Measurements from ENCODE around the gene ITCH. TPM values are rescaled to one million over a fixed set of nuclear protein-coding genes. Genes with fewer than 3 reads are reported as not detected.
A peak's percentile ranks its signal among the peaks of the same experiment; 100 is the strongest.

The ITCH gene
- total RNA-seq, 1 donor from 2014 or later, result 96.9 TPM

- H3K36me3 Mint-ChIP-seq (ENCODE audit: low read depth), result peaks cover 53% of the 10 kb centered on the region
- H3K9me3 Mint-ChIP-seq (ENCODE audit: low read depth), result no peaks in the 10 kb centered on the region
- no peaks in the 10 kb centered on the region for H3K27me3 Mint-ChIP-seq (ENCODE audit: low read depth)
- peaks cover 3% of the 10 kb centered on the region for H3K4me1 Mint-ChIP-seq (ENCODE audit: low read depth)
- no peak overlapping the region for H3K27ac Mint-ChIP-seq (ENCODE audit: unreplicated experiment)
- no peak for TF ChIP-seq CTCF (IDR thresholded peaks at IDR 0.05)
- DNase-seq (ENCODE audit: low spot score), result peak; percentile 30
- no peak overlapping the region for H3K4me3 Mint-ChIP-seq (ENCODE audit: unreplicated experiment)
Measured at GRCh38 chr20:34539756-34540155, 176.7 kb downstream of the ITCH start.

GRCh38 chr20:34540596-34541263 lies 177.7 kb downstream of the ITCH start:
- no peaks in the 10 kb centered on the region for H3K9me3 Mint-ChIP-seq (ENCODE audit: low read depth)
- H3K27me3 Mint-ChIP-seq (ENCODE audit: low read depth), result no peaks in the 10 kb centered on the region
- H3K4me1 Mint-ChIP-seq (ENCODE audit: low read depth), result peaks cover under 1% of the 10 kb centered on the region
- H3K4me3 Mint-ChIP-seq (ENCODE audit: unreplicated experiment), result no peak overlapping the region
- no peak for TF ChIP-seq CTCF (IDR thresholded peaks at IDR 0.05)
- H3K27ac Mint-ChIP-seq (ENCODE audit: unreplicated experiment), result no peak overlapping the region
- DNase-seq (ENCODE audit: low spot score), result peak; percentile 57
- H3K36me3 Mint-ChIP-seq (ENCODE audit: low read depth), result peaks cover 44% of the 10 kb centered on the region

DNA sequence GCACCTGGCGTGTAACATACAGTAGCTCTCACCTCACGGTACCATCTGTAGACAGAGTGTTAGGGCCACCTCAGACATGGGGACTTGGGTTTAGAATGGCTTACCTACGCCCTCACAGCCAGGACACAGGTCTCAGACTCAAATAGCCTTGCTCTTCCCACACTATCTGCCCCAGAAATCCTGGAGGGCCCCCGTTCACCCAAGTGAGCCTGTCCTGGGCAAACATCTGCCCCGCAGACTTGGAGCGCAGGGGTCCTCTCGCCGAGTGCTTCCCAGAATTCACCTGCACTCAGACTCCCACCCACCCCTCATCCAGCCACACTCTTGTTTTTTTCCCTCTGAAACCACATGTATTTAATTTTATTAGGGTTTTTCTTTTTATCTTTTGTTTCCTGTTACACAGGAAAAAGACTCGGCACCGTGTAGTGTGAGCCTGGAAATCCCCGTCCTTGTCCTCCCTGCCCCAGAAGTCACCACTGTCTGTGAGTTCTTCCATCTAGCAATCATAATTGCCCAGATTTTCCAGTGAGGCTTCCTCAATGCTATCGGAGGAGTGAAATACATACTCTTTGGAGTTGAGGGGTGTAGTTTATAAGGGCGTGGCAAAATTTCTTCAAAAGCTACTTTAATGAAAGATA lies 178.3 kb downstream of the ITCH start:
- no peaks in the 10 kb centered on the region for H3K9me3 Mint-ChIP-seq (ENCODE audit: low read depth)
- peaks cover 41% of the 10 kb centered on the region for H3K36me3 Mint-ChIP-seq (ENCODE audit: low read depth)
- DNase-seq (ENCODE audit: low spot score), result peak; percentile 38
- no peaks in the 10 kb centered on the region for H3K4me1 Mint-ChIP-seq (ENCODE audit: low read depth)
- TF ChIP-seq CTCF (IDR thresholded peaks at IDR 0.05), result no peak
- H3K27ac Mint-ChIP-seq (ENCODE audit: unreplicated experiment), result no peak overlapping the region
- no peak overlapping the region for H3K4me3 Mint-ChIP-seq (ENCODE audit: unreplicated experiment)
- no peaks in the 10 kb centered on the region for H3K27me3 Mint-ChIP-seq (ENCODE audit: low read depth)

GRCh38 chr20:34541917-34542316 lies 178.8 kb downstream of the ITCH start:
- no peaks in the 10 kb centered on the region for H3K9me3 Mint-ChIP-seq (ENCODE audit: low read depth)
- no peaks in the 10 kb centered on the region for H3K27me3 Mint-ChIP-seq (ENCODE audit: low read depth)
- peaks cover 38% of the 10 kb centered on the region for H3K36me3 Mint-ChIP-seq (ENCODE audit: low read depth)
- peak; percentile 28 for DNase-seq (ENCODE audit: low spot score)
- H3K4me3 Mint-ChIP-seq (ENCODE audit: unreplicated experiment), result no peak overlapping the region
- no peak for TF ChIP-seq CTCF (IDR thresholded peaks at IDR 0.05)
- H3K27ac Mint-ChIP-seq (ENCODE audit: unreplicated experiment), result no peak overlapping the region
- no peaks in the 10 kb centered on the region for H3K4me1 Mint-ChIP-seq (ENCODE audit: low read depth)

GRCh38 chr20:34542439-34542838 lies 179.4 kb downstream of the ITCH start:
- H3K9me3 Mint-ChIP-seq (ENCODE audit: low read depth), result no peaks in the 10 kb centered on the region

More at GRCh38 chr20:34542439-34542838, 179.4 kb downstream of the ITCH start:
- Mint-ChIP-seq H3K4me3 (ENCODE audit: unreplicated experiment) (no peak overlapping the region), H3K36me3 (ENCODE audit: low read depth) (peaks cover 33% of the 10 kb centered on the region), H3K27me3 (ENCODE audit: low read depth) (no peaks in the 10 kb centered on the region), H3K4me1 (ENCODE audit: low read depth) (no peaks in the 10 kb centered on the region), H3K27ac (ENCODE audit: unreplicated experiment) (no peak overlapping the region)
- TF ChIP-seq CTCF (IDR thresholded peaks at IDR 0.05), result no peak
- peak; percentile 15 for DNase-seq (ENCODE audit: low spot score)

All from chondrocyte (in vitro differentiated cells).